NAMALWA (cell line): ENCODE data around the gene DNM3.

Experiments
- DNase-seq: peaks from one replicate; pipeline ENCODE4 v3.0.0-alpha.2; 2015; ENCODE audit warnings: low spot score

The DNM3 gene

GRCh38 chr1:172238965-172239364 lies 397.7 kb downstream of the DNM3 start:
- DNase-seq, result no peak

DNA sequence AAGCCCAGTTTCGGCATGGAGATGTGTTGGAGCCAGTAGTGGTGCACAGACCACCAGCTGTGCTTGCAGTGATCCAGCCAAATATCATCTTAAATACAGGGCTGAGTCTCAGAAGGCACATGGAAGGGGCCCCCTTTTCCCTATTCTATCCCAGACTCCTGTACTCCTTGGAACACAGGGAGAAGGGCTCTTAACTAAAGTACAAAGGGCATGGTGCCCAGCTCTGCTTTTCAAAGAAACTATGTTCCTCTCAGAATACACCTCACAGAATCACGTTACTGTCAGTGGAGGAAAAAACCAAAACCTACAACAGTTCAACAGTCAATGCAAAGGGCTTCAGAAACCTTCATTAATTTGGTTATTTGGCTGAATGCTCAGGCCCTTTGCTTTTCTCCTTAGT lies 398.6 kb downstream of the DNM3 start:
- DNase-seq, result no peak

DNA sequence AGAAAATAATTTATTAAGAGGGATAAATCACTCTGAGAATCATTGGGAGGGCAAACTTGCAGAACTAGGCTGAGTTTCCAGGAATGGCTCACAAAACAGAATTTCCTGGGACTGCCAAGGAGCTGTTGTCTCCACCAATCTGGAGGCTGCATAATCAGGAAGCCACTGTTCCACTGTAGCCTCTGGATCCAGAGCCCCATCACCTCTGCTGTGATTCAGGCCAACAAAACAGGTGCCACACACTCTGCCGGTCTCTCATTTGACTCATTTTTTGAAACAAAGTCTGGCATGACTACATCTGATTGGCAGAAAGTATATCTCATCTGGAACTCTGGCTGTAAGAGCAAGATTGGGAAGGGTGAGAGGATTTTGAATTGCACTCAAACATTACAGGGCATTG lies 400.2 kb downstream of the DNM3 start:
- no peak for DNase-seq

- no peak for DNase-seq
These were observed 403.6 kb downstream of the DNM3 start for GRCh38 chr1:172244865-172245264.

DNA sequence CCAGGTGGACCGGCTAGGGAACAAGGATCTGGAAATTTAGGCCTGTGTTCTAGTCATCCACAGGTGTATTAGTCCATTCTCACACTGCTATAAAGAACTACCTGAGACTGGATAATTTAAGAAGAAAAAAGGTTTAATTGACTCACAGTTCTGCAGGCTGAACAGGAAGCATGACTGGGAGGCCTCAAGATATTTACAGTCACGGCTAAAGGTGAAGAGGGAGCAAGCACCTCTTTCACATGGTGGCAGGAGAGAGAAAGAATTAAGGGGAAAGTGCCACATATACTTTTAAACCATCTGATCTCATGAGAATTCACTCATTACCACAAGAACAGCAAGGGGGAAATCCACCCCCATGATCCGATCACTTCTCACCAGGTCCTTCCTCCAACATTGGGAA lies 404.5 kb downstream of the DNM3 start:
- DNase-seq, result no peak

DNA sequence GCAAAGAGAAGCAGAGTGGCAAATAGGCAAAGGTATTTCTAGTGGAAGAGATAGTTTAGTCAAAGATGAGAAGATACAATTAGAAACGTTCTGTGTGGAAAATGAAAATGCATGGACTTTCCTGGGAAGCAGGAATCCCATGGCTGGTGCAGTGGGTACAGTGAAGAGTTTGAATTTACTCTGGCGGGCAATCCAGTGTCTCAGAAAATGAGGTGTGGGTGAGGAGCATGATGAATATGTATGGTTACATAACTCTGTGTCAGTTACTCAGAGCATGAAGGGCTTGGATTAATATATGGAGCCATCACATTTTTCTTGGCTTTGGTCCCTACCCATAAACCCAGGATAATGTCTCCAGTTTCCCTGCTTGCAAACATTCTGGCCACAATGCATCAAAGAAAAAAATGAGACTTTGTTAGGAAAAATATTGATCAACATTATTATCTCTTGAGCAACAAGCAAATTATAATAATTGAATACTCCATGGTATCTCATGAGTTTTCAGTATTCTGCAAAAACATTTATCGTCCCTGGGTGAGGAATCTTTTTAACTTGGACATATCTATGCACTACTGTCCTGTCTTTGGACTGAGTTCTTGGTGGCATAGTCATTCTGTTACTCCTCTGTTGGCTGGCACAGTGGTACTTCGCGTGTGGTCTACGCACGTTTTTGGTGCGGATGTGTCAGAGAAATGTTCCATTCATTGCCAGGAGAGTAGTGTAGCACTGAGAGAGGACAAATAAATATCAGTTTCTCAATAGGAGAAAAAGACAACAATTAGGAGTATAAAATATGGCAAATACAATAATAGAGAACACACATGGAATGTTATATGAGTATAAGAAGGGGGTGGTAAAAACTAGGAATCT lies 405.5 kb downstream of the DNM3 start:
- DNase-seq, result no peak

DNA sequence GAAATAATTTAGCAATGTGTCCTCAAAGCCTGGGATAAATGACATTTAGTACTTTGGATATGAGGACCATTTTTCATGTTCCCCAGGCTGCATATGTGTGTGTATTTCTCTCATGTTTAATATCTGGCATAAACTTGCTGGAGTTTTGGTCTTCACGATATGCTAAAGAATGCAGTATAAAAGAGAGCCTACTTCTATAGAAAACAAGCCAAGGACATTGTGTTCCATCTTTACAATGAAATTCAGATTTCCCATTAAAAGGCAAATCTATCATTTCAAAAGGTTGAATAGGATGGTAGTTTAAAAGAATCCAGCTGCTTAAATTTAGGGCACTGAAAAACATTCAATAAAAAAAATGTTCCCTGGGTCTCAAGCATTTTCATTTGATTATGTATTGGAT lies 410.2 kb downstream of the DNM3 start:
- DNase-seq, result no peak

DNA sequence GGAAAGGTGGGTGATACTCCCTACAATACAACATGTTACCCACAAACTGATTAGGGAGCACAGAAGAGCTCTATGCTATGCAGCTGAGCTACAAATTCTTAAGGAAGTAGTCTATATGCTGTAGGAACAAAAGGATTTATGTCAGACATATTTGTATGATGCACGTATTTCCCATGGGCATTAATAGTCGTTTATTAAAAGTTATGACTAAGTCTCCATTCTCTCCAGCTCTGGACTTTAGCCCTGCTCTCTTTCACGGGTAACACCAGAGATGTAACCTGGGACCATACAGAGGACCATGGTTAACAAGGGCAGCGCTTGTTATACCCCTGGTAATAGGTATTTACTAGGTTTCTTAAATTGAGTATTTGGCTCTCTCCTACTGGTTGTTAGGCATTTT lies 411.0 kb downstream of the DNM3 start:
- no peak for DNase-seq

GRCh38 chr1:172252958-172253357 lies 411.7 kb downstream of the DNM3 start:
- no peak for DNase-seq

DNA sequence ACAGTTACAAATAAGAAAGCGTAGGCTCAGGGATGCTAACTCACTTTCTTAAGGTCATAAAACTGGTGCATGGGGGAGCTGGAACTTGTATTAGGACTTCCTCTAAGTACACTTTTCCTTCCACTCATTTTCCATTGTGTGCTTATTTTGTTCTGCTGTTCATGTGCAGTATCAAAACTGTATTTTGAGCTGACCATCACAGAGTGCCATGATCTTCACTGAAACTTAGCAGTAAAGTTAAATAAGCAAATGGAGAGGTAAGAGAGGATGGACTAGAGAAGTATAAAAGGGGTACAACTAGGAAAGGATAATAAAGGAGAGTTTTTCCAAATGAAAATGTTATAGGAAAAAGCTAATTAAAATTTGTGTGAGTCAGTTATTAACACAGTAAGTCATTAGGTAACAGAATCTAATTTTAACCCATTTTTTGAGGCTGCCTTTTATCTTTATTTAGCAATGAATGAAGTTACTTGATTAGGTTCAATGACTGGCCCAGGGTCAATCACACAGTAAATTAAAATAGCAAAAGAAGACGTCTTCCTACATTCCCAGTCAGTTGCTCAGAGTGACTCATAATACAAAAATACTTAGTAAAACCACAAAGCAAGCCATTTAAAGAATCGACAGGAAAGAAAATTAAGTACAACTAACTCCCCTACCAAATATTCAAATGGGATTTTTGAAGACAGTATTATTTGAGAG lies 413.4 kb downstream of the DNM3 start:
- DNase-seq, result no peak

DNA sequence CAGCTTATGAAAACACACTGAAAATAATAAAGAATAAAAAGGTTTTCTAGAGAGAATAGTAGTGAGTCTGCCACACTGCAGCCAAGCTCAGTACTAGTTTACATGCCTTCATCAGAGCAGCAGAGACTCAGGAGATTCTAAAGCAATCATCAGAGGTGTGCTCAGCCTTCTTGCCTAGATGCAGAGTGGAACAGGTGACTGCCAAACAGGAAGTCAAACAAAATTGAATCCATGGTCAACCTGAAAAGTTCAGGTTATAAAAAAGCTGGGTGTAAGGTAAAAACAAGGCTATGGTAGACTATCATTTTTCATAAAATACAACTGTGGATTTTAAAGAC lies 413.9 kb downstream of the DNM3 start:
- peak; percentile 9 for DNase-seq

DNA sequence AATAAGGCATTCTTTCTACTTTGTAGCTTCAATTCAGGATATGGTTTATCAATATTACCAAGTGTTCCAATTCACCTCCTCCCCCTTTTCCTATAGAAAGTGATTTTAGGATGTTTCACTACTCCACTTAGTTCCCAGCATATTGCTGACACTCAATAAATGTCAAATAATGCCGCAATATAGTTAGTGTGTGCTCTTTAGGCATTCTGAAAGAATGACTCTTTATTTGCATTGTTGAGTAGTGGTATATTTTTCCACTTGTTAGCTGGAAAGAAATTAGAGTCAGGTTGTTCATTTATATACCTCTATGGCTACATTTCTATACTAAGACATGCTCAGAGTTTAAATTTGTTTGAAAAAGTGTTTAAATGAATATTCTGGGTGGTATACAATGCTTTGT lies 424.6 kb downstream of the DNM3 start:
- DNase-seq, result no peak

- no peak for DNase-seq
These were observed 425.4 kb downstream of the DNM3 start for GRCh38 chr1:172266528-172267174.

DNA sequence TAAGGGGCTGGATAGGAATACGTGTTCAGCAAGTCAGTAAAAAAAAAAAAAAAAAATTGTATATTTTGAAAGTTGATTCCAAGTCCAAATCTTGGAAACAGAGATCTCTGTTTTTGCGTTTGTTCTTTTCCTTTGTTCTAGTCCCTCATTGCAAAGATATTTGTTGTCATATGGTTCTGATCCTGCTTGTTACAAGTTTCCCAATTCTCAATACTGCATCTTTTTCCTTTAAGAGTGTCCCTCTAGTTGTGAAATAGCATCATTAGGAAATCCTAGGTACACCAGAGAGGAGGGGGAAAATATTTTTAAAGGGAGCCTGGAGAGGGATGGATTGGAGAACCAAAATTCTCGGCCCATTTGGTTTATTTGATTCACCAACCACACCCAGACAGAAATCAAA lies 426.9 kb downstream of the DNM3 start:
- no peak for DNase-seq

DNA sequence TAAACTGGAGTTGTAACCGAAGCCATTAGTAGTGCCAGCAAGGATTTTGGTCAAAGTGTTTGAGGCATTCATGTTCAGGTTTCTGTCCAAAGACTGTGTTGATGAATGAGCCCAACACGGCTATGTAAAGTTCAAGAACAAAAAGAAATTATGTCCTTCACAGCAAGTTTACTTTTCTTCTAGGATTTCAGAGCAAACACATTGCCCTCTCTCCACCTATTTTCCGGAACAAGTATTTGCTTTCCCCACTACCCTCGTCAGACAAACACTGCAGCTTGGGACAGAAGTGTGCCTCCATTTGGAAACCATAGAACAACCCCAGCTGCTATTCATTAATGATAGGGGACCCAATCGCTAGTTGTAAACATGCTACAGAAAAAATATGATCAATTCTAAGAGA lies 427.8 kb downstream of the DNM3 start:
- no peak for DNase-seq

- DNase-seq, result no peak
These were observed 428.3 kb downstream of the DNM3 start for GRCh38 chr1:172269644-172270043.

GRCh38 chr1:172270605-172271004 lies 429.3 kb downstream of the DNM3 start:
- no peak for DNase-seq

DNA sequence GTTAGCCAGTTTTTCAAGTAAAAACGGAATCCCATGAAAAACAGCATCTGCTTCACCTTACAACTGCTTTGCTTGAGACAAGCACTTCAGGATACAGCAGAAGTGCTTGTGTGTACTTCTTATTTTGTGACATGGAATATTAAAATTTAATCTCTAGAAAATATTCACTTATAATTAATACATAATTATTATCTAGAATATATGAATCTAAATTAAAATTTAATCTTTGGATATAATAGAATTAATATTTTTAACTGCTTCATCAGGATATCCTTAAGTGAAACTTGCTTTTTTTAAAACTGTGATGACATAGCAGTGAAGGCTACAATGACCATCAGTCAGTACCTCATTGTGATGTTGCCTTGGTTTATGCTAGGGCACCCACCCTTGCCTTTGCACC lies 430.8 kb downstream of the DNM3 start:
- DNase-seq, result no peak

DNA sequence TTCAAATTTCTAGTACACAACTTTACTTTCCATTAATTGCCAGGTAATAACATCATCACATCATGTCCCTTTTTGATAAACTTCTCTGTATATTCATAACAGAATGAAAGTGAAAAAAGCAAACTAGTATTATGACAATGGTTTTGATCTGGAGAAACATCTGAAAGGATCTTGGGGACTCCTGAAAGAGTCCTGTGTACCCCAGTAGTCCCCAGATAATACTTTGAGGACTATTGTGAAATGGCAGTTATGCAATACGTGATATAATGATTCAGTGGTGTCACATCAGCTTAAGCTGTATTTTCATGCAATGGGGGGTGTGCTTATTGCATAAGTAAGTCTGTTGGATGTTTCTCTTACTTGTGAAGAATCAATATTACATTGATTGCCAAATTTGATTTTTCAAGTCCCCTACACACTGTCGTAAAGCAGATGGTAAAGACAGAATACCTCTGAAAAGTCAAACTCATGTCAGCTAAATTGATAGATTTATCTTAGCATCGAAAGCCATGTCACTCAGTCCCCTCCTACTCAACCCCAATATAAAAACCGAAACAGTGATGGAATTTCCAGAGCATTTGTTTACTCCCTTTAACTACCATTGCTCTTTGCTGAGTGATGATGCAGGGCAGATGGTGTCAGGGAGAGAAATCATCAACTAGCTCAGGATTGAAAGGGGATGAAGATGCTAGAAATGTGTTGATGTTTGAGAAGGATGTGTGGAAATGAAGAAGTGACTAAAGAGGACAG lies 432.5 kb downstream of the DNM3 start:
- DNase-seq, result no peak

DNA sequence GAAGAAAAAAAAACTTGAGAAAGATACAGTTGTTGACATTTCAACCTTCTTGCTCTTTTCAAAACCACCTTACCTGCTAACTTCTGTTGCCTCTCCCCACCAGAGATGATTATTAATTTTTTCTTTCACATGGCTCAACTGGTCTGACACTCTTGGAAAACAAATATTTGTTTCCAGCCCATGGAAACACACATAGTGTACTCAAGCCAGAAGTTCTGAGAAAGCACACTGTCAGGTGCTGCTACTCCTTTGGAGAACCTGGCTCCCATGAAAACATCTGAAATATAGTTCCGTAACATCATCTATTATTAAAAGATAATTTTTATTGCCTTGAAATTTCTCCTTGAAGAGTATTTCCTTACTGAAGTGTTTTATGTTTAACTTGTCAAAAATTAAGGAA lies 434.2 kb downstream of the DNM3 start:
- no peak for DNase-seq

GRCh38 chr1:172276120-172276818 lies 435.0 kb downstream of the DNM3 start:
- DNase-seq, result no peak

DNA sequence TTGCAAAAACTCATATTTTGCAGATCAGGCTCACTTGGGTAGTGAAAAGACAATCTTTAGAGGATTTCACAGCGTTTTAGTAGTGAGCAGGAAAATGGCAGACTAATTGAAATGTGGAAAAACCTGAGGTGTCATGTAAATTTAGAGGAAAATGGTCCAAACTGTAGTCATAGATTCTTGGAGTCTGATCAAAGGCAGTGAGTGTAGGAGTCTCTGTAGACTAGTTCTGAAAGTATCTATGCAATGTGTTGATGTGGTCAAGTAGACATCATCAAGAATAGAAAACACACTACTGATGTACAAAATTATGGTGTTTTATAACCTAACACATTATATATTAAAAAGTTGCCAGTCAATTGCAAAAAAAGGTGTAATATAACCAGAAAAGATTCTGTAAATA lies 436.0 kb downstream of the DNM3 start:
- no peak for DNase-seq
